T-helper 17 cell (primary cell): ENCODE measurements around the gene SH3RF3. TPM values are rescaled to one million over a fixed set of nuclear protein-coding genes. Genes with fewer than 3 reads are reported as not detected.

ENCODE experiments used
- ATAC-seq: fragments of 150-1000 bp; cut with Tn5 transposase; 2 replicates; pipeline ENCODE4 v1.10.0; 2021; ENCODE audit warnings: mild to moderate bottlenecking, moderate library complexity
- DNase-seq, 3 donors: peaks; one replicate each; pipeline versions ENCODE4 v3.0.0 to v3.0.0-alpha.2; 2020 to 2021
- H3K9me3 ChIP-seq: one replicate; pipeline ENCODE4 v1.7.0; 2013; ENCODE audit warnings: low read length, mild to moderate bottlenecking; ENCODE audit not compliant: control insufficient read depth, poor library complexity, severe bottlenecking
- H3K27ac Mint-ChIP-seq: one replicate; pipeline ENCODE4 v1.8.0; 2022; ENCODE audit warnings: mild to moderate bottlenecking, moderate library complexity, mixed read lengths
- H3K27me3 Mint-ChIP-seq: one replicate; pipeline ENCODE4 v1.8.0; 2022; ENCODE audit warnings: mixed read lengths
- H3K36me3 Mint-ChIP-seq: one replicate; pipeline ENCODE4 v1.8.0; 2022; ENCODE audit warnings: low read depth, mixed read lengths
- H3K4me1 Mint-ChIP-seq: one replicate; pipeline ENCODE4 v1.8.0; 2022; ENCODE audit warnings: mild to moderate bottlenecking, mixed read lengths
- H3K4me3 Mint-ChIP-seq: one replicate; pipeline ENCODE4 v1.8.0; 2022; ENCODE audit warnings: mild to moderate bottlenecking, moderate library complexity, mixed read lengths
- total RNA-seq, 4 donors: library from RNA in 2 of 4; stranded (reverse) in 2 of 4; gene quantifications; one replicate each; pipeline ENCODE4 v1.2.3 and lab custom pipeline; 2022 to 2026

Gene SH3RF3
- total RNA-seq, 2 donors from 2014 or later: 0.16 to 0.27 TPM

GRCh38 chr2:109186656-109187250 lies 57.7 kb downstream of the SH3RF3 start:
- DNase-seq (no peak), ATAC-seq (no peak)
- peaks cover 45% of the 10 kb centered on the region for H3K27me3 Mint-ChIP-seq
- no peaks in the 10 kb centered on the region for H3K4me1 Mint-ChIP-seq
- H3K4me3 Mint-ChIP-seq: no peak overlapping the region
- H3K9me3 ChIP-seq: no peaks in the 10 kb centered on the region
- H3K27ac Mint-ChIP-seq: no peak overlapping the region
- no peaks in the 10 kb centered on the region for H3K36me3 Mint-ChIP-seq

GRCh38 chr2:109187711-109188495 lies 58.9 kb downstream of the SH3RF3 start:
- H3K9me3 ChIP-seq: no peaks in the 10 kb centered on the region
- no peak overlapping the region for H3K4me3 Mint-ChIP-seq
- no peaks in the 10 kb centered on the region for H3K36me3 Mint-ChIP-seq
- ATAC-seq (no peak), DNase-seq (no peak)
- peaks cover 55% of the 10 kb centered on the region for H3K27me3 Mint-ChIP-seq
- H3K4me1 Mint-ChIP-seq: no peaks in the 10 kb centered on the region
- H3K27ac Mint-ChIP-seq: no peak overlapping the region

- H3K27ac Mint-ChIP-seq: no peak overlapping the region
- H3K27me3 Mint-ChIP-seq: peaks cover 61% of the 10 kb centered on the region
- no peaks in the 10 kb centered on the region for H3K4me1 Mint-ChIP-seq
- ATAC-seq (no peak), DNase-seq (no peak)
- no peaks in the 10 kb centered on the region for H3K36me3 Mint-ChIP-seq
- no peak overlapping the region for H3K4me3 Mint-ChIP-seq
- no peaks in the 10 kb centered on the region for H3K9me3 ChIP-seq
Measured at GRCh38 chr2:109188496-109188890, 59.5 kb downstream of the SH3RF3 start.

- H3K36me3 Mint-ChIP-seq: no peaks in the 10 kb centered on the region
- no peaks in the 10 kb centered on the region for H3K9me3 ChIP-seq
- peaks cover 61% of the 10 kb centered on the region for H3K27me3 Mint-ChIP-seq
- no peak overlapping the region for H3K27ac Mint-ChIP-seq
- H3K4me1 Mint-ChIP-seq: no peaks in the 10 kb centered on the region
- ATAC-seq: no peak
- H3K4me3 Mint-ChIP-seq: no peak overlapping the region
- no peak for DNase-seq
Measured at GRCh38 chr2:109188898-109189297, 59.9 kb downstream of the SH3RF3 start.

GRCh38 chr2:109189751-109190150 lies 60.7 kb downstream of the SH3RF3 start:
- Mint-ChIP-seq H3K36me3 (no peaks in the 10 kb centered on the region), H3K4me3 (no peak overlapping the region), H3K27me3 (peaks cover 66% of the 10 kb centered on the region), H3K27ac (no peak overlapping the region), H3K4me1 (peaks cover 3% of the 10 kb centered on the region)
- no peak for ATAC-seq
- no peaks in the 10 kb centered on the region for H3K9me3 ChIP-seq
- DNase-seq: no peak

- no peaks in the 10 kb centered on the region for H3K36me3 Mint-ChIP-seq
- H3K4me1 Mint-ChIP-seq: peaks cover 7% of the 10 kb centered on the region
Measured at GRCh38 chr2:109193807-109194619, 65.0 kb downstream of the SH3RF3 start.

GRCh38 chr2:109194620-109194937 lies 65.6 kb downstream of the SH3RF3 start:
- Mint-ChIP-seq H3K27me3 (peaks cover 69% of the 10 kb centered on the region), H3K4me3 (no peak overlapping the region), H3K27ac (no peak overlapping the region), H3K4me1 (peaks cover 7% of the 10 kb centered on the region), H3K36me3 (no peaks in the 10 kb centered on the region)
- no peaks in the 10 kb centered on the region for H3K9me3 ChIP-seq
- ATAC-seq (no peak), DNase-seq (no peak)

More at GRCh38 chr2:109193807-109194619, 65.0 kb downstream of the SH3RF3 start:
- Mint-ChIP-seq H3K4me3 (no peak overlapping the region), H3K27me3 (peaks cover 73% of the 10 kb centered on the region), H3K27ac (no peak overlapping the region)
- ATAC-seq: peak; percentile 57
- DNase-seq: no peak
- H3K9me3 ChIP-seq: no peaks in the 10 kb centered on the region

- no peaks in the 10 kb centered on the region for H3K36me3 Mint-ChIP-seq
- no peak overlapping the region for H3K27ac Mint-ChIP-seq
- ATAC-seq: no peak
- no peak overlapping the region for H3K4me3 Mint-ChIP-seq
- H3K9me3 ChIP-seq: no peaks in the 10 kb centered on the region
- H3K27me3 Mint-ChIP-seq: peaks cover 61% of the 10 kb centered on the region
- no peak for DNase-seq
- H3K4me1 Mint-ChIP-seq: peaks cover 10% of the 10 kb centered on the region
Measured at GRCh38 chr2:109195193-109196045, 66.4 kb downstream of the SH3RF3 start.

GRCh38 chr2:109196081-109196875 lies 67.3 kb downstream of the SH3RF3 start:
- H3K4me1 Mint-ChIP-seq: peaks cover 11% of the 10 kb centered on the region
- H3K9me3 ChIP-seq: no peaks in the 10 kb centered on the region
- DNase-seq (no peak), ATAC-seq (no peak)
- no peak overlapping the region for H3K27ac Mint-ChIP-seq
- H3K36me3 Mint-ChIP-seq: no peaks in the 10 kb centered on the region
- H3K27me3 Mint-ChIP-seq: peaks cover 53% of the 10 kb centered on the region
- H3K4me3 Mint-ChIP-seq: no peak overlapping the region

- H3K36me3 Mint-ChIP-seq: no peaks in the 10 kb centered on the region
- DNase-seq (no peak), ATAC-seq (no peak)
- peaks cover 46% of the 10 kb centered on the region for H3K27me3 Mint-ChIP-seq
- no peak overlapping the region for H3K4me3 Mint-ChIP-seq
- H3K9me3 ChIP-seq: no peaks in the 10 kb centered on the region
- H3K27ac Mint-ChIP-seq: no peak overlapping the region
- H3K4me1 Mint-ChIP-seq: peaks cover 13% of the 10 kb centered on the region
Measured at GRCh38 chr2:109197491-109198418, 68.8 kb downstream of the SH3RF3 start.

GRCh38 chr2:109199790-109200189 lies 70.8 kb downstream of the SH3RF3 start:
- H3K27me3 Mint-ChIP-seq: peaks cover 42% of the 10 kb centered on the region
- H3K27ac Mint-ChIP-seq: no peak overlapping the region
- DNase-seq (no peak), ATAC-seq (no peak)
- H3K36me3 Mint-ChIP-seq: no peaks in the 10 kb centered on the region
- no peaks in the 10 kb centered on the region for H3K9me3 ChIP-seq
- peaks cover 13% of the 10 kb centered on the region for H3K4me1 Mint-ChIP-seq
- no peak overlapping the region for H3K4me3 Mint-ChIP-seq
